Measurements from ENCODE around the gene POLR1D.

- TF ChIP-seq CREB1 (CRISPR knock-in tag; IDR thresholded peaks at IDR 0.05): no peak
- TF ChIP-seq, protein P1, sequence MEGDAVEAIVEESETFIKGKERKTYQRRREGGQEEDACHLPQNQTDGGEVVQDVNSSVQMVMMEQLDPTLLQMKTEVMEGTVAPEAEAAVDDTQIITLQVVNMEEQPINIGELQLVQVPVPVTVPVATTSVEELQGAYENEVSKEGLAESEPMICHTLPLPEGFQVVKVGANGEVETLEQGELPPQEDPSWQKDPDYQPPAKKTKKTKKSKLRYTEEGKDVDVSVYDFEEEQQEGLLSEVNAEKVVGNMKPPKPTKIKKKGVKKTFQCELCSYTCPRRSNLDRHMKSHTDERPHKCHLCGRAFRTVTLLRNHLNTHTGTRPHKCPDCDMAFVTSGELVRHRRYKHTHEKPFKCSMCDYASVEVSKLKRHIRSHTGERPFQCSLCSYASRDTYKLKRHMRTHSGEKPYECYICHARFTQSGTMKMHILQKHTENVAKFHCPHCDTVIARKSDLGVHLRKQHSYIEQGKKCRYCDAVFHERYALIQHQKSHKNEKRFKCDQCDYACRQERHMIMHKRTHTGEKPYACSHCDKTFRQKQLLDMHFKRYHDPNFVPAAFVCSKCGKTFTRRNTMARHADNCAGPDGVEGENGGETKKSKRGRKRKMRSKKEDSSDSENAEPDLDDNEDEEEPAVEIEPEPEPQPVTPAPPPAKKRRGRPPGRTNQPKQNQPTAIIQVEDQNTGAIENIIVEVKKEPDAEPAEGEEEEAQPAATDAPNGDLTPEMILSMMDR (IDR thresholded peaks at IDR 0.05): no peak
- no peak for TF ChIP-seq NR1H2 (CRISPR knock-in tag; IDR thresholded peaks at IDR 0.05)
- TF ChIP-seq NFYB (CRISPR knock-in tag; conservative IDR thresholded peaks at IDR 0.05; ENCODE audit: low read depth): no peak
- TF ChIP-seq, protein P2, sequence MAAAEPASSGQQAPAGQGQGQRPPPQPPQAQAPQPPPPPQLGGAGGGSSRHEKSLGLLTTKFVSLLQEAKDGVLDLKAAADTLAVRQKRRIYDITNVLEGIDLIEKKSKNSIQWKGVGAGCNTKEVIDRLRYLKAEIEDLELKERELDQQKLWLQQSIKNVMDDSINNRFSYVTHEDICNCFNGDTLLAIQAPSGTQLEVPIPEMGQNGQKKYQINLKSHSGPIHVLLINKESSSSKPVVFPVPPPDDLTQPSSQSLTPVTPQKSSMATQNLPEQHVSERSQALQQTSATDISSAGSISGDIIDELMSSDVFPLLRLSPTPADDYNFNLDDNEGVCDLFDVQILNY (CRISPR knock-in tag; IDR thresholded peaks at IDR 0.05): no peak
- no peak for TF ChIP-seq ELF4 (CRISPR knock-in tag; IDR thresholded peaks at IDR 0.05; ENCODE audit: low read depth)
Observed at GRCh38 chr13:27631665-27632064, 10.0 kb downstream of the POLR1D start.
